Measurements from ENCODE around the gene BPIFA1. TPM values are rescaled to one million over a fixed set of nuclear protein-coding genes. Genes with fewer than 3 reads are reported as not detected.

Gene BPIFA1
- total and polyA plus RNA-seq, 4 donors: not detected

GRCh38 chr20:33281550-33282146, 45.9 kb downstream of the BPIFA1 start:
- TF ChIP-seq CTCF (IDR thresholded peaks at IDR 0.05; ENCODE audit: low read depth, low read length, missing input control) (no peak), HNF4A (conservative IDR thresholded peaks at IDR 0.05) (no peak), MAX (IDR thresholded peaks at IDR 0.05) (no peak), FOXA2 (IDR thresholded peaks at IDR 0.05) (no peak), GABPA (IDR thresholded peaks at IDR 0.05 in 1 of 2, conservative IDR thresholded peaks at IDR 0.05 in 1 of 2) (no peak), EGR1 (IDR thresholded peaks at IDR 0.05; ENCODE audit: low read depth in 2 of 2) (no peak), SP1 (IDR thresholded peaks at IDR 0.05) (no peak), RAD21 (IDR thresholded peaks at IDR 0.05) (no peak), RXRA (IDR thresholded peaks at IDR 0.05) (no peak), HNF4G (IDR thresholded peaks at IDR 0.05) (no peak), TAF1 (conservative IDR thresholded peaks at IDR 0.05) (no peak), REST (IDR thresholded peaks at IDR 0.05) (no peak), ZBTB33 (IDR thresholded peaks at IDR 0.05) (no peak), JUND (IDR thresholded peaks at IDR 0.05) (no peak), YY1 (IDR thresholded peaks at IDR 0.05) (no peak), ATF3 (IDR thresholded peaks at IDR 0.05) (no peak)
- Histone ChIP-seq H3K9me3 (ENCODE audit: control insufficient read depth in 4 of 4, low read length in 3 of 4) (no peaks in the 10 kb centered on the region), H3K36me3 (ENCODE audit: control insufficient read depth in 4 of 4, insufficient read depth in 3 of 4, low read depth in 1 of 4, low read length in 3 of 4) (no peaks in the 10 kb centered on the region), H3K27ac (ENCODE audit: low read depth in 1 of 2, low read length in 2 of 2) (no peak overlapping the region), H3K4me1 (ENCODE audit: control insufficient read depth in 4 of 4, insufficient read depth in 4 of 4, low read length in 3 of 4) (no peaks in the 10 kb centered on the region), H3K27me3 (ENCODE audit: control insufficient read depth in 4 of 4, insufficient read depth in 4 of 4, low read length in 3 of 4) (peaks cover 0 to 6% (median under 1%) of the 10 kb centered on the region in 4 donors), H3K9ac (ENCODE audit: low read depth in 1 of 2, low read length in 2 of 2) (no peak overlapping the region), H3K4me3 (ENCODE audit: low read depth in 1 of 3, low read length in 3 of 3) (no peak overlapping the region)
- 72% methylated on average over 11 of the region's 11 CpGs for WGBS
- DNase-seq (ENCODE audit: low spot score): no peak
